Anterior cingulate cortex (tissue), 58 donors: Measurements from ENCODE around the gene ZMIZ1.

Source experiments
- DNase-seq, 58 donors: peaks; one replicate each; lab custom pipeline; 2025; lab: John Stamatoyannopoulos, UW

ZMIZ1 gene

GRCh38 chr10:79352035-79352877, 283.5 kb downstream of the ZMIZ1 start:
- no peak for DNase-seq

- no peak for DNase-seq
These were observed 284.2 kb downstream of the ZMIZ1 start for GRCh38 chr10:79353000-79353406.

GRCh38 chr10:79353726-79354125, 285.0 kb downstream of the ZMIZ1 start:
- no peak for DNase-seq

GRCh38 chr10:79354141-79354540, 285.4 kb downstream of the ZMIZ1 start:
- no peak for DNase-seq

- no peak for DNase-seq
These were observed 285.8 kb downstream of the ZMIZ1 start for GRCh38 chr10:79354615-79355014.

- no peak for DNase-seq
These were observed 286.8 kb downstream of the ZMIZ1 start for GRCh38 chr10:79355420-79356017.

GRCh38 chr10:79356104-79356503, 287.3 kb downstream of the ZMIZ1 start:
- DNase-seq, result no peak

GRCh38 chr10:79357180-79357579, 288.4 kb downstream of the ZMIZ1 start:
- DNase-seq, result no peak

- no peak for DNase-seq
These were observed 290.0 kb downstream of the ZMIZ1 start for GRCh38 chr10:79358811-79359210.

GRCh38 chr10:79359816-79360498, 291.2 kb downstream of the ZMIZ1 start:
- DNase-seq, result no peak

GRCh38 chr10:79360499-79361342, 292.0 kb downstream of the ZMIZ1 start:
- DNase-seq, result no peak

- DNase-seq, result no peak
These were observed 293.1 kb downstream of the ZMIZ1 start for GRCh38 chr10:79361726-79362397.
